Measurements from ENCODE around the gene CERS6. TPM values are rescaled to one million over a fixed set of nuclear protein-coding genes. Genes with fewer than 3 reads are reported as not detected.

The CERS6 gene
- total and polyA plus RNA-seq, 2 experiments from 2014 or later, result 7.4 to 35.0 TPM

DNA sequence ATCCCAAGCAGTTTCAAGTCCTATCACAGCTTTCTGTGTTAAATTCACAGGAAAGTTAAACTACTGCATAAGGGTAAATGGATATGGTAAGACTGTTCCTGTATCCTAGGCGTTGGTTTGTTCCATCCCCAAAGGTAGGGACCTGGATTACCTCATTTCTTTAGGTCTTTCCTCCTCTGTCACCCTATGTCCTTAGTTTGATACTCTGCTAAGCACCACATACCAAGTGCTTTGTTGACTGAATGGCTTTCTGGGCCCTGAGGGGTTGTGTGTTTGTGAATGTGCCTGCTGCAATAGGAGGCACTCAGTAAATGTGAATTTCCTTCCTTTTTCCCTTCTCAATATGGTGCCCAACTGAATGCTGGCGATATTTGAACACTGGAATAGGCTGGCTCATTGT is 354.2 kb downstream of the CERS6 start (continued):
- no peak for TF ChIP-seq ZNF462 (CRISPR knock-in tag; IDR thresholded peaks at IDR 0.05)

DNA sequence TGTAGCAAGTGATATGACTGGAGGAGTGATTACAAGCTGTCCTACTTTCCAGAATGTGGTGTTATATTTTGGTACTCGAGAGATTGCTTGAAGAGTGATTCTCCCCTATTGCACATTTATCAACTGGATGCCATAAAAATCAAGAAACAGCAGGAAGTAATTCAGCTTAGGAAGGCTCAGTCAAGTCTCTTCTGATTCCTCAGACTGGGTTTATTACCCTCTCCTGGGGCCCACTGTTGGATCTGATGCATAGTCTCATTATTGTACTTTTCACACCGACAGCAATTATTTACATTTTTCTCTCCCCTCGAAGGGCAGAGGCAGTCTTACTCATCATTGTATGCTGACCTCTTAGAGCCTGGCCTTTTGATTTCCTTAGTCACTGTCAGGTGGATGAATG is 355.6 kb downstream of the CERS6 start:
- no peak overlapping the region for H3K27ac Mint-ChIP-seq
- H3K4me1 Mint-ChIP-seq, result peaks cover 13% of the 10 kb centered on the region
- no peak overlapping the region for H3K4me2 ChIP-seq
- DNase-seq (ENCODE audit: low spot score) (no peak), ATAC-seq (no peak)
- H3K9me3 Mint-ChIP-seq, result no peaks in the 10 kb centered on the region
- no peaks in the 10 kb centered on the region for H3K27me3 ChIP-seq (ENCODE audit: insufficient read depth)
- H3F3A ChIP-seq (replicated peaks; ENCODE audit: low read depth), result no peaks in the 10 kb centered on the region
- no peaks in the 10 kb centered on the region for H4K20me1 ChIP-seq (replicated peaks; ENCODE audit: insufficient read depth)
- peaks cover 7% of the 10 kb centered on the region; the same call in 1 of the 2 replicates for H3K4me1 ChIP-seq (ENCODE audit: insufficient read depth)
- H3K4me3 Mint-ChIP-seq, result no peak overlapping the region
- no peaks in the 10 kb centered on the region; the same call in 1 of the 2 replicates for H3K9me2 ChIP-seq (ENCODE audit: insufficient read depth)
- no peaks in the 10 kb centered on the region for H3K36me3 ChIP-seq (ENCODE audit: insufficient read depth)
- H2AFZ ChIP-seq, result peak overlapping the region; percentile 29
- no peak overlapping the region for H3K27ac ChIP-seq (ENCODE audit: low read depth)
- no peaks in the 10 kb centered on the region for H3K36me3 Mint-ChIP-seq (ENCODE audit: low read depth)
- H3K4me3 ChIP-seq, result no peak overlapping the region
- no peaks in the 10 kb centered on the region for H3K79me2 ChIP-seq (replicated peaks; ENCODE audit: insufficient read depth)
- H3K27me3 Mint-ChIP-seq (ENCODE audit: insufficient read depth, low read depth, poor library complexity), result no peaks in the 10 kb centered on the region
- no peak for TF ChIP-seq ZNF331 (CRISPR knock-in tag; IDR thresholded peaks at IDR 0.05; ENCODE audit: low read depth)
- no peak for TF ChIP-seq POLR2AphosphoS5 (IDR thresholded peaks at IDR 0.05; ENCODE audit: low read depth)
- TF ChIP-seq ZNF114 (CRISPR knock-in tag; IDR thresholded peaks at IDR 0.05), result no peak
- TF ChIP-seq ZNF462 (CRISPR knock-in tag; IDR thresholded peaks at IDR 0.05), result no peak
- TF ChIP-seq JUNB (IDR thresholded peaks at IDR 0.05; ENCODE audit: unreplicated experiment), result no peak
- no peak for TF ChIP-seq EZH2phosphoT487 (IDR thresholded peaks at IDR 0.05; ENCODE audit: unreplicated experiment)
- no peak for TF ChIP-seq STAT1 (IDR thresholded peaks at IDR 0.05; ENCODE audit: unreplicated experiment)
- no peak for TF ChIP-seq EZH2 (IDR thresholded peaks at IDR 0.05; ENCODE audit: low read depth, unreplicated experiment)
- no peak for TF ChIP-seq CREB1 (CRISPR knock-in tag; IDR thresholded peaks at IDR 0.05; ENCODE audit: low read depth)
